HK-2 (cell line): ENCODE measurements around the gene KMT2C.
A peak's percentile ranks its signal among the peaks of the same experiment; 100 is the strongest.

ENCODE experiments used
- DNase-seq: peaks from one replicate; pipeline ENCODE4 v3.0.0-alpha.2; 2018; ENCODE audit not compliant: unreplicated experiment

Gene KMT2C

DNA sequence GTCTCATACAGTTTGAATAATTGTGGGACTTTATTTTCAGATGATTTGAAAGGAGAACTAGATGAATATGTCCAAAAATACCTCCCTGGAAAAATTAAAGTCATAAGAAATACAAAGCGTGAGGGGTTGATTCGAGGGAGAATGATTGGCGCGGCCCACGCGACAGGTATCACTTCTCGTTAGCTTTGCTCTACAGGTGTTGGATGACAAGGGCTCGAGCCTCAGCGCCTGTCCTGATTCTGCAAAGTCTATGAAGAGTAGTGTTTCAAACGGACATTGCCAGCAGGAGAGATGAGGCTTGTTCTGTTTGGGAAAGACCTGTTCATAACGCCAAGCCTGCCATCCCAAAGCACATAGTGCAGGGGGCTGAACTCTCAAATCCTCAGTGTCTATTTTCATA lies 330.6 kb downstream of the KMT2C start:
- no peak for DNase-seq

DNA sequence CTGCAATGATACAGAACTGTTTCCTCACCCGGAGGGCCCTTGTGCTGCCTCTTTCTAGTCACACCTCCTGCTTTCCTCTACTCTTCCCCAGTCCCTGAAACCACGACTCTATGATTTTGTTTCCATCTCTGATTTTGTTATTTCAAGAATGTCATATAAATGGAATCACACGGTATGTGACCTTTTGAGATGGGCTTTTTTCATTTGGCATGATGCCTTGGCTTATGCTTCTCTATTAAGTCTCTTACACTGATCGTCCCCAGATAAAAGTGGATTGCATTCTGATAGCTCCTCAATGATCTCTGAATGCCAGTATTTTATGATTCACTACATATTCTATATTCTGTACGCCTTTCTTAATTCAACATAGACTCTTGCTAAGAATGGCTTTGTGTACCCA lies 332.1 kb downstream of the KMT2C start:
- no peak for DNase-seq

DNA sequence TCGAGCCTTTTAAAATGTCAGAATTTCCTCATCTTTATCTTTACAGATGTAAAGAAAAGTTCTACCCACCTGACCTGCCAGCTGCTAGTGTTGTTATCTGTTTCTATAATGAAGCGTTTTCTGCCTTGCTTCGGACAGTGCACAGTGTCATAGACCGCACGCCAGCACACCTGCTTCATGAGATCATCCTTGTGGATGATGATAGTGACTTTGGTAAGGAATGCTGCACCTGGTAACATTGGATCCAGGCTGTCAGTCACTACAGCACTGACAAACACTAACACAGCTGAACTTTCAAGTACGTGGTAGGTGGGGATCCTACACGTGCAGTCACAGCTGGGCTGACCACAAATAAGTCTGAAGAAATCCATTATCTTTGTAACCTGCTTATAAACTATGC lies 332.7 kb downstream of the KMT2C start:
- no peak for DNase-seq

GRCh38 chr7:152097330-152097729 lies 338.5 kb downstream of the KMT2C start:
- no peak for DNase-seq

- DNase-seq, result no peak
Observed at GRCh38 chr7:152095771-152096170, 340.0 kb downstream of the KMT2C start.

- no peak for DNase-seq
Observed at GRCh38 chr7:152093717-152094116, 342.1 kb downstream of the KMT2C start.

DNA sequence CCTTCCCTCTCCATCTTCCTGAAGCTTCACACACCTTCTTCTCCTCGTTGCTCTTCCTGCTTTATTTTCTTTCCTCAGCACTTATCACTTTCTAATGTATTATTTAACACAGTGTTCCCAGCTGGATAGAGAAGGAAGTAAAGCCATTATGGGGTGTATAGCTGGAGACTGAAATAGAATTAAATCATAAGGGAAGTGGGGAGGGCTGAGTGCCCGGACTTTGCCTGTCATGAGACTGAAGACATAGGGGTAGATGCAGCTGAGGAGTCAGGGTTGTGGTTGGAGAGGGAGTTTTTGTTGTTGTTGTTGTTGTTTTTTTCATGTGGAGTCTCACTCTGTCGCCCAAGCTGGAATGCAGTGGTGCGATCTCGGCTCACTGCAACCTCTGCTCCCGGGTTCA lies 345.1 kb downstream of the KMT2C start:
- DNase-seq, result no peak

GRCh38 chr7:152089183-152089582 lies 346.6 kb downstream of the KMT2C start:
- no peak for DNase-seq

- no peak for DNase-seq
Observed at GRCh38 chr7:152086513-152086912, 349.3 kb downstream of the KMT2C start.

DNA sequence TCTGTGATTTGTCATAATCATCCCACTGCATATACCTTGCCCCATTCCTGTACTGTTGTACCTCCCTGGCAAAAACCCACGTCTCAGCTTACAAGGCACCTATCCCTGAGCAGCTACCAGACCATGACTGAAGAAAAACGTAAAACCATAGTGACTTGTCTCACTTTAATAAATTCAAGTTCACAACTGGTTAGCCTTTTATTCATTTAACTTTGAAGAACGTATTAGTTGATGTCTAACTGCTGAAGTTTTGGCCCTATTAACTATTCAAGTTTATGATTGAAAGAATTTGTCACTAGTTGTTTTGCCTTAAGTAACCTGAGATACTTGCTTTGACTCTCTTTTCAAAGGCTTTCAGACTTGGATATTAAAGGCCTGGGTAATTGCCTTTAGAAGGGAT lies 350.7 kb downstream of the KMT2C start:
- DNase-seq, result peak; percentile 24
